Gastroesophageal sphincter (tissue), 3 donors: Measurements from ENCODE around the gene SYNJ2.

Experiments
- CTCF ChIP-seq, 4 experiments: fragments of 200-600 bp in 2 of 4; fragments of 450-650 bp in 2 of 4; sonication (generic) in 1 of 4; IDR thresholded peaks; one replicate each; pipeline ENCODE4 v1.5.1; 2017 to 2019; ENCODE audit warnings: antibody characterized with exemption in 4 of 4, mild to moderate bottlenecking in 2 of 4, moderate library complexity in 2 of 4
- EP300 ChIP-seq: sonication (generic); formaldehyde crosslinking; IDR thresholded peaks from one replicate; pipeline ENCODE4 v1.6.1; 2017; ENCODE audit warnings: antibody characterized with exemption, mild to moderate bottlenecking
- POLR2AphosphoS5 ChIP-seq: sonication (generic); formaldehyde crosslinking; IDR thresholded peaks from one replicate; pipeline ENCODE4 v1.6.1; 2017; ENCODE audit warnings: antibody characterized with exemption

GRCh38 chr6:157978021-157978783, 3.5 kb upstream of the SYNJ2 start:
- TF ChIP-seq EP300 (no peak), CTCF (IDR thresholded peaks at IDR 0.05) (no peak), POLR2AphosphoS5 (no peak)
